ENCODE measurements around the gene EDIL3. TPM values are rescaled to one million over a fixed set of nuclear protein-coding genes. Genes with fewer than 3 reads are reported as not detected.
"Not testable (repeated sequence)": the region's sequence is repeated elsewhere in the genome, so short reads cannot be mapped to it uniquely, and the experiment has no call there.

Gene EDIL3
- total and polyA plus RNA-seq, 2 donors (not counting 1 experiment from before 2014, with no cell fraction given): not detected

- WGBS (ENCODE audit: insufficient coverage): no CpG with 5 or more reads among the region's 1 CpG
- Mint-ChIP-seq H3K4me3 (no peak overlapping the region), H3K27ac (no peak overlapping the region), H3K27me3 (no peaks in the 10 kb centered on the region), H3K4me1 (no peaks in the 10 kb centered on the region), H3K9me3 (ENCODE audit: insufficient read depth) (no peaks in the 10 kb centered on the region)
- ATAC-seq (ENCODE audit: low read depth) (no peak), DNase-seq (no peak)
- Histone ChIP-seq H3K4me3 (ENCODE audit: control extremely low read depth in 1 of 5, extremely low read depth in 1 of 5, insufficient read depth in 1 of 5, low read depth in 2 of 5, low read length in 4 of 5) (no peak overlapping the region), H2AFZ (ENCODE audit: insufficient read depth, low read depth, low read length, poor library complexity, severe bottlenecking) (no peak overlapping the region), H3K9ac (ENCODE audit: low read length) (no peak overlapping the region), H3K27me3 (replicated peaks in 1 of 4; ENCODE audit: control extremely low read depth in 1 of 4, control insufficient read depth in 3 of 4, insufficient read depth in 4 of 4, low read length in 3 of 4) (no peaks in the 10 kb centered on the region), H3K4me1 (ENCODE audit: control insufficient read depth in 2 of 2, insufficient read depth in 2 of 2, low read length in 2 of 2) (no peaks in the 10 kb centered on the region), H3K9me3 (ENCODE audit: control extremely low read depth in 1 of 3, control insufficient read depth in 2 of 3, insufficient read depth in 1 of 3, low read length in 2 of 3) (no peaks in the 10 kb centered on the region), H3K79me2 (ENCODE audit: control insufficient read depth, insufficient read depth, low read length) (no peaks in the 10 kb centered on the region), H4K20me1 (ENCODE audit: control insufficient read depth, insufficient read depth, low read length, poor library complexity, severe bottlenecking) (no peaks in the 10 kb centered on the region), H3K27ac (ENCODE audit: low read length in 2 of 2) (no peak overlapping the region), H3K4me2 (replicated peaks; ENCODE audit: low read depth, low read length, poor library complexity, severe bottlenecking) (no peak overlapping the region), H3K36me3 (replicated peaks in 1 of 2; ENCODE audit: control extremely low read depth in 1 of 2, control insufficient read depth in 1 of 2, extremely low read depth in 1 of 2, insufficient read depth in 2 of 2, low read length in 1 of 2) (no peaks in the 10 kb centered on the region)
- intact Hi-C loops (cut with micrococcal nuclease): no loop called here
- TF ChIP-seq EZH2 (IDR thresholded peaks at IDR 0.05; ENCODE audit: borderline replicate concordance, insufficient read depth, low read depth, low read length, poor library complexity, severe bottlenecking): no peak
- TF ChIP-seq CTCF (IDR thresholded peaks at IDR 0.05): no peak
- POLR2A ChIA-PET: no interaction called here
- CTCF ChIA-PET: no interaction called here
Measured at GRCh38 chr5:84163671-84164070, 221.0 kb downstream of the EDIL3 start.

GRCh38 chr5:84162695-84163094 lies 222.0 kb downstream of the EDIL3 start:
- ChIA-PET POLR2A (no interaction called here), CTCF (no interaction called here)
- no peaks in the 10 kb centered on the region for H3K36me3 ChIP-seq (replicated peaks in 1 of 2; ENCODE audit: control extremely low read depth in 1 of 2, control insufficient read depth in 1 of 2, extremely low read depth in 1 of 2, insufficient read depth in 2 of 2, low read length in 1 of 2)
- Mint-ChIP-seq H3K4me3 (no peak overlapping the region), H3K9me3 (ENCODE audit: insufficient read depth) (no peaks in the 10 kb centered on the region), H3K27me3 (no peaks in the 10 kb centered on the region), H3K4me1 (no peaks in the 10 kb centered on the region), H3K27ac (no peak overlapping the region)
- DNase-seq (no peak), ATAC-seq (ENCODE audit: low read depth) (no peak)
- no peaks in the 10 kb centered on the region for H4K20me1 ChIP-seq (ENCODE audit: control insufficient read depth, insufficient read depth, low read length, poor library complexity, severe bottlenecking)
- no peaks in the 10 kb centered on the region for H3K9me3 ChIP-seq (ENCODE audit: control extremely low read depth in 1 of 3, control insufficient read depth in 2 of 3, insufficient read depth in 1 of 3, low read length in 2 of 3)
- TF ChIP-seq CTCF (IDR thresholded peaks at IDR 0.05) (no peak), EZH2 (IDR thresholded peaks at IDR 0.05; ENCODE audit: borderline replicate concordance, insufficient read depth, low read depth, low read length, poor library complexity, severe bottlenecking) (no peak)
- no peak overlapping the region for H3K4me3 ChIP-seq (ENCODE audit: control extremely low read depth in 1 of 5, extremely low read depth in 1 of 5, insufficient read depth in 1 of 5, low read depth in 2 of 5, low read length in 4 of 5)
- intact Hi-C loops (cut with micrococcal nuclease): no loop called here
- no peaks in the 10 kb centered on the region for H3K4me1 ChIP-seq (ENCODE audit: control insufficient read depth in 2 of 2, insufficient read depth in 2 of 2, low read length in 2 of 2)
- H3K4me2 ChIP-seq (replicated peaks; ENCODE audit: low read depth, low read length, poor library complexity, severe bottlenecking): no peak overlapping the region
- no peak overlapping the region for H3K9ac ChIP-seq (ENCODE audit: low read length)
- no peaks in the 10 kb centered on the region for H3K79me2 ChIP-seq (ENCODE audit: control insufficient read depth, insufficient read depth, low read length)
- H3K27me3 ChIP-seq (replicated peaks in 1 of 4; ENCODE audit: control extremely low read depth in 1 of 4, control insufficient read depth in 3 of 4, insufficient read depth in 4 of 4, low read length in 3 of 4): no peaks in the 10 kb centered on the region
- no CpG with 5 or more reads among the region's 1 CpG for WGBS (ENCODE audit: insufficient coverage)
- no peak overlapping the region for H3K27ac ChIP-seq (ENCODE audit: low read length in 2 of 2)
- no peak overlapping the region for H2AFZ ChIP-seq (ENCODE audit: insufficient read depth, low read depth, low read length, poor library complexity, severe bottlenecking)

- H2AFZ ChIP-seq (ENCODE audit: insufficient read depth, low read depth, low read length, poor library complexity, severe bottlenecking); H3K4me1 ChIP-seq (ENCODE audit: control insufficient read depth in 2 of 2, insufficient read depth in 2 of 2, low read length in 2 of 2); intact Hi-C loops (cut with micrococcal nuclease); H3K79me2 ChIP-seq (ENCODE audit: control insufficient read depth, insufficient read depth, low read length); H3K4me1 Mint-ChIP-seq; H3K27ac ChIP-seq (ENCODE audit: low read length in 2 of 2); H4K20me1 ChIP-seq (ENCODE audit: control insufficient read depth, insufficient read depth, low read length, poor library complexity, severe bottlenecking); H3K4me2 ChIP-seq (replicated peaks; ENCODE audit: low read depth, low read length, poor library complexity, severe bottlenecking); H3K9me3 Mint-ChIP-seq (ENCODE audit: insufficient read depth); CTCF ChIA-PET; H3K27ac Mint-ChIP-seq; H3K36me3 ChIP-seq (replicated peaks in 1 of 2; ENCODE audit: control extremely low read depth in 1 of 2, control insufficient read depth in 1 of 2, extremely low read depth in 1 of 2, insufficient read depth in 2 of 2, low read length in 1 of 2); H3K4me3 Mint-ChIP-seq; H3K9me3 ChIP-seq (ENCODE audit: control extremely low read depth in 1 of 3, control insufficient read depth in 2 of 3, insufficient read depth in 1 of 3, low read length in 2 of 3); H3K4me3 ChIP-seq (ENCODE audit: control extremely low read depth in 1 of 5, extremely low read depth in 1 of 5, insufficient read depth in 1 of 5, low read depth in 2 of 5, low read length in 4 of 5); H3K9ac ChIP-seq (ENCODE audit: low read length); POLR2A ChIA-PET; H3K27me3 Mint-ChIP-seq; ATAC-seq (ENCODE audit: low read depth); DNase-seq; H3K27me3 ChIP-seq (replicated peaks in 1 of 4; ENCODE audit: control extremely low read depth in 1 of 4, control insufficient read depth in 3 of 4, insufficient read depth in 4 of 4, low read length in 3 of 4): not testable (repeated sequence)
Measured at GRCh38 chr5:84160650-84161049, 224.0 kb downstream of the EDIL3 start.

All from B cell (primary cell).